Vagina (tissue), 2 donors: ENCODE results near the gene SERP2.

Experiments
- POLR2A ChIP-seq, 2 donors: fragments of 450-650 bp; IDR thresholded peaks; one replicate each; pipeline ENCODE4 v1.6.1; 2017; ENCODE audit warnings: antibody characterized with exemption in 2 of 2, mild to moderate bottlenecking in 2 of 2, moderate library complexity in 2 of 2
- POLR2AphosphoS5 ChIP-seq, 2 donors: sonication (generic); formaldehyde crosslinking; IDR thresholded peaks; one replicate each; pipeline ENCODE4 v1.9.0; 2017; ENCODE audit warnings: antibody characterized with exemption in 2 of 2, mild to moderate bottlenecking in 2 of 2, low read depth in 1 of 2; ENCODE audit not compliant: insufficient read depth in 1 of 2
- TF ChIP-seq, protein P1 (sequence below), 3 experiments: fragments of 450-650 bp in 2 of 3; fragments of 200-600 bp in 1 of 3; sonication (generic) in 1 of 3; IDR thresholded peaks; one replicate each; pipeline ENCODE4 v1.5.1; 2017 to 2019; ENCODE audit warnings: antibody characterized with exemption in 3 of 3, mild to moderate bottlenecking in 2 of 3, moderate library complexity in 2 of 3

DNA sequence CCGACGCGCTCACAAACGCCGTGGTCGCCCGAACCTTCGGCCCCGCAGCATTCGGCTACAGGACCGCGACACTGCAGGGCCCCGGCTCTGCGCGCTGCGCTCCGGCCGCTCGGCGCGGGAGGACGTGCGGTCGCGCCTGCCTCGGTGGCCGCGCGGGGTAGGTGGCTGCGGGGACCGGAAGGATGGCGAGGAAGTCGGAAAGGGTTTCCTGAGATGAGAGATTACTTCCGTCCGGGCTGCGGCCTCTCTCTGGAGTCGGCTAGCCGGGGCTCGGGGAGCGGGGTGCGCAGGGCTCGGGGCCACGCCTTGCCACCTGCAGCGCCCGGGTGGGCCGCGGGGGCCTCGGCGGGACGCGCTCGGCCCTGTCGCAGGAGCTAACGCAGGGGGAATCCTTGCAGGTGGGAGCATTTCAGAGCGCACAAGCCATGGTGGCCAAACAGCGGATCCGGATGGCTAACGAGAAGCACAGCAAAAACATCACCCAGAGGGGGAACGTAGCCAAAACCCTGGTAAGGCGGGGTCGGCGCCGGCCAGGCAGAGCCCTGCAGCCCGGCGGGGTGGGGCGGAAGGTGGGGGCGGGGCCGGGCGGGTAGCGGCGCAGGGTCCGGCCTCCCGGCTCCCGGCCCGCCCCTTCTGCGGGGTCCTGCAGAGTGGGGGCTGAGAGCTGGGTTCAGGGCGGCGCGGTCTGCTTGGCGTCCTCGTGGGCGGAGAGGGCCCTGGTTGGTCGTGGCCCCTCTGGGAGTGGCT is at the start of gene SERP2:
- TF ChIP-seq, protein P1, sequence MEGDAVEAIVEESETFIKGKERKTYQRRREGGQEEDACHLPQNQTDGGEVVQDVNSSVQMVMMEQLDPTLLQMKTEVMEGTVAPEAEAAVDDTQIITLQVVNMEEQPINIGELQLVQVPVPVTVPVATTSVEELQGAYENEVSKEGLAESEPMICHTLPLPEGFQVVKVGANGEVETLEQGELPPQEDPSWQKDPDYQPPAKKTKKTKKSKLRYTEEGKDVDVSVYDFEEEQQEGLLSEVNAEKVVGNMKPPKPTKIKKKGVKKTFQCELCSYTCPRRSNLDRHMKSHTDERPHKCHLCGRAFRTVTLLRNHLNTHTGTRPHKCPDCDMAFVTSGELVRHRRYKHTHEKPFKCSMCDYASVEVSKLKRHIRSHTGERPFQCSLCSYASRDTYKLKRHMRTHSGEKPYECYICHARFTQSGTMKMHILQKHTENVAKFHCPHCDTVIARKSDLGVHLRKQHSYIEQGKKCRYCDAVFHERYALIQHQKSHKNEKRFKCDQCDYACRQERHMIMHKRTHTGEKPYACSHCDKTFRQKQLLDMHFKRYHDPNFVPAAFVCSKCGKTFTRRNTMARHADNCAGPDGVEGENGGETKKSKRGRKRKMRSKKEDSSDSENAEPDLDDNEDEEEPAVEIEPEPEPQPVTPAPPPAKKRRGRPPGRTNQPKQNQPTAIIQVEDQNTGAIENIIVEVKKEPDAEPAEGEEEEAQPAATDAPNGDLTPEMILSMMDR (IDR thresholded peaks at IDR 0.05), result no peak
- TF ChIP-seq POLR2AphosphoS5 (IDR thresholded peaks at IDR 0.05; ENCODE audit: insufficient read depth in 1 of 2, low read depth in 1 of 2) (no peak), POLR2A (IDR thresholded peaks at IDR 0.05) (no peak)
